ENCODE results near the gene CTXN3. TPM values are rescaled to one million over a fixed set of nuclear protein-coding genes. Genes with fewer than 3 reads are reported as not detected.

The CTXN3 gene
- total RNA-seq = not detected
- not detected for total RNA-seq (2013)

DNA sequence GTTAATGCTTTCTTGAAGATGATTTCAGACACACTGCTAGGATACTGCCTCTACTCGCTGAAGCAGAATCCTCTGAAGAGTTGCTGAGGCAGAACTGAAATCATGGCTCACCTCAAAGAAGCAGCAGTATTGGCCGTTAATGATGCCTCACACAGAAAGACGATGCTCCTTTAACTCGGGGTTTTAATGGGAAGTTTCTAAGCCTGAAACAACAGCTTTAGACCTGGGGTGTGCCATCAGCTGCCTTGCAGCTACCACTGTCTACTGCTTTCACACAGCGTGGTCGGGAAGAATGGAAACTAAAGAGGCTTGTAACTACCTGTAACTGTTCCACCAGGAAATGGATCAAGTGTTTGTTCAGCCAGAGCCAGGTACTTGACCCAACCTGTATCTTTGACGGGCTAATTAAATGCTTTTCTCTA lies at the start of gene CTXN3:
CTXN3 (plus strand) TSS at position 65 of the 422 bp plus-strand sequence. CDS start 8,440 bp downstream, outside the sequence.
- no peak for DNase-seq
- Histone ChIP-seq H3K27ac (ENCODE audit: low read length) (no peak within 1 kb of the TSS), H3K9me3 (ENCODE audit: control insufficient read depth, insufficient read depth, low read length) (no peaks in the 10 kb centered on the region), H3K27me3 (ENCODE audit: control insufficient read depth, insufficient read depth, low read length) (no peaks in the 10 kb centered on the region), H3K4me3 (ENCODE audit: low read length) (no peak within 1 kb of the TSS), H3K4me1 (ENCODE audit: control insufficient read depth, insufficient read depth, low read length) (no peaks in the 10 kb centered on the region), H3K36me3 (ENCODE audit: control insufficient read depth, insufficient read depth, low read length) (no peaks in the 10 kb centered on the region)
- H3K27ac Mint-ChIP-seq = no peak within 1 kb of the TSS
- no peak for ATAC-seq
- no peaks in the 10 kb centered on the region for H3K4me1 Mint-ChIP-seq
- no peaks in the 10 kb centered on the region for H3K9me3 Mint-ChIP-seq
- H3K4me3 Mint-ChIP-seq = no peak within 1 kb of the TSS
- intact Hi-C loops (cut with micrococcal nuclease) = no loop called here
- WGBS (ENCODE audit: insufficient coverage) = 78% methylated on average over 7 of the region's 7 CpGs
- H3K27me3 Mint-ChIP-seq (ENCODE audit: low read depth in 2 of 2) = no peaks in the 10 kb centered on the region
- no peak for TF ChIP-seq CTCF (IDR thresholded peaks at IDR 0.05)
- no peaks in the 10 kb centered on the region for H3K36me3 Mint-ChIP-seq

DNA sequence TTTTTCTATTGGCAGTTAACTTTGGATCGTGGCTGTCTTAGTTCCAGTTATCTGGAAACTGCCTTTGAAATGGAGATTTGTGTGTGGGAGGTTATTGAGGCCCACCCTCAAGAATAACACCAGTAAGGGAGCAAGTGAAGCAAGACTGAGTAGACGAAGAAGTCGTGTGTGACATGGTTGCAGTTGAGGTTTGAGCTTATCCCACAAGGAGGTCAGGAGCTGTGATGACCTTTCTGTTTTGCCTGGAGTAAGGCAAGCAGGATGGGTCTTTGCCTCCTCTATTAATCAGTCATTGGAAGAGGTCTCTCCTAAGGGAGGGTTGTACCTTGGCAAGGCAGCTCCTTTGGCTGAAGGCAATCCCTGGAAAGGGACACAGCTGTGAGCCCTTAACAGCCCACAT lies 49.6 kb upstream of the CTXN3 start:
- Mint-ChIP-seq H3K9me3 (no peaks in the 10 kb centered on the region), H3K36me3 (no peaks in the 10 kb centered on the region), H3K27me3 (ENCODE audit: low read depth in 2 of 2) (peaks cover 10 to 11% of the 10 kb centered on the region in 2 donors), H3K4me3 (no peak overlapping the region), H3K27ac (no peak overlapping the region), H3K4me1 (peaks cover 0 to 4% of the 10 kb centered on the region in 2 donors)
- Histone ChIP-seq H3K36me3 (ENCODE audit: control insufficient read depth, insufficient read depth, low read length) (no peaks in the 10 kb centered on the region), H3K9me3 (ENCODE audit: control insufficient read depth, insufficient read depth, low read length) (no peaks in the 10 kb centered on the region), H3K4me1 (ENCODE audit: control insufficient read depth, insufficient read depth, low read length) (no peaks in the 10 kb centered on the region), H3K27ac (ENCODE audit: low read length) (no peak overlapping the region), H3K27me3 (ENCODE audit: control insufficient read depth, insufficient read depth, low read length) (no peaks in the 10 kb centered on the region), H3K4me3 (ENCODE audit: low read length) (no peak overlapping the region)
- no peak for ATAC-seq
- no peak for DNase-seq
- no peak for TF ChIP-seq CTCF (IDR thresholded peaks at IDR 0.05)
- WGBS (ENCODE audit: insufficient coverage) = 79% methylated on average over 3 of the region's 3 CpGs
- intact Hi-C loops (cut with micrococcal nuclease) = no loop called here

DNA sequence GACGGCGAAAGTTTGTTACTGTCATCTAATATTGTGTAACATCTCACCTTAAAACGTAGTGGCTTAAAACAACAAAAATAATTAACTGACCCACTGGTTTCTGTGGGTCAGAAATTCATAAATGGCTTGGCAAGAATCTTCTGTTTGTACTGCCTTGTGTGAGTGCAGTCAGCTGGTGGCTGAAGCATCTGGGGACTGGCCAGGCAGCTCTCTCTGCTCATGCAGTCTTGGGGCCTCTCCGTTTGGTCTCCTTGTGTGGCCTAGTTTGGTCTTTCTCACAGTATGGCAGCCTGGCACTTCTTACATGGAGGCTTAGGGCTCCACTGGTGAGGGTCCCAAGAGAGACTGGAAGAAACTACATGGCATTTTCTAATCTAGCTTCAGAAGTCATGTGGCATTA lies 49.0 kb upstream of the CTXN3 start:
- intact Hi-C loops (cut with micrococcal nuclease) = no loop called here
- Mint-ChIP-seq H3K27ac (no peak overlapping the region), H3K36me3 (no peaks in the 10 kb centered on the region), H3K4me3 (no peak overlapping the region), H3K27me3 (ENCODE audit: low read depth in 2 of 2) (peaks cover 10 to 11% of the 10 kb centered on the region in 2 donors), H3K4me1 (peaks cover 0 to 4% of the 10 kb centered on the region in 2 donors), H3K9me3 (no peaks in the 10 kb centered on the region)
- H3K36me3 ChIP-seq (ENCODE audit: control insufficient read depth, insufficient read depth, low read length) = no peaks in the 10 kb centered on the region
- no peaks in the 10 kb centered on the region for H3K9me3 ChIP-seq (ENCODE audit: control insufficient read depth, insufficient read depth, low read length)
- ATAC-seq (no peak), DNase-seq (no peak)
- H3K4me3 ChIP-seq (ENCODE audit: low read length) = no peak overlapping the region
- H3K27ac ChIP-seq (ENCODE audit: low read length) = no peak overlapping the region
- no peaks in the 10 kb centered on the region for H3K4me1 ChIP-seq (ENCODE audit: control insufficient read depth, insufficient read depth, low read length)
- WGBS (ENCODE audit: insufficient coverage) = 88% methylated on average over 4 of the region's 4 CpGs
- no peaks in the 10 kb centered on the region for H3K27me3 ChIP-seq (ENCODE audit: control insufficient read depth, insufficient read depth, low read length)
- TF ChIP-seq CTCF (IDR thresholded peaks at IDR 0.05) = no peak

GRCh38 chr5:127601111-127601510 lies 47.8 kb upstream of the CTXN3 start:
- no peak overlapping the region for H3K27ac ChIP-seq (ENCODE audit: low read length)
- DNase-seq = no peak
- Mint-ChIP-seq H3K9me3 (no peaks in the 10 kb centered on the region), H3K27me3 (ENCODE audit: low read depth in 2 of 2) (peaks cover 10 to 11% of the 10 kb centered on the region in 2 donors), H3K36me3 (no peaks in the 10 kb centered on the region), H3K27ac (no peak overlapping the region), H3K4me3 (no peak overlapping the region), H3K4me1 (peaks cover 0 to 4% of the 10 kb centered on the region in 2 donors)
- 100% methylated on average over 1 of the region's 1 CpG for WGBS (ENCODE audit: insufficient coverage)
- H3K4me3 ChIP-seq (ENCODE audit: low read length) = no peak overlapping the region
- no peaks in the 10 kb centered on the region for H3K4me1 ChIP-seq (ENCODE audit: control insufficient read depth, insufficient read depth, low read length)
- H3K27me3 ChIP-seq (ENCODE audit: control insufficient read depth, insufficient read depth, low read length) = no peaks in the 10 kb centered on the region
- ATAC-seq = no peak
- no peaks in the 10 kb centered on the region for H3K36me3 ChIP-seq (ENCODE audit: control insufficient read depth, insufficient read depth, low read length)
- no peaks in the 10 kb centered on the region for H3K9me3 ChIP-seq (ENCODE audit: control insufficient read depth, insufficient read depth, low read length)
- intact Hi-C loops (cut with micrococcal nuclease) = no loop called here
- TF ChIP-seq CTCF (IDR thresholded peaks at IDR 0.05) = no peak
